Thoracic aorta (tissue), 2 donors: ENCODE measurements around the gene ROBO1. TPM values are rescaled to one million over a fixed set of nuclear protein-coding genes. Genes with fewer than 3 reads are reported as not detected.

Experiments used
- ATAC-seq: fragments of 150-250 bp; one replicate; pipeline ENCODE4 v1.8.0; 2017; ENCODE audit warnings: low read depth; ENCODE audit not compliant: insufficient number of reproducible peaks, low FRiP score
- DNase-seq: peaks from one replicate; pipeline ENCODE4 v3.0.0-alpha.2; 2020; ENCODE audit warnings: low spot score
- H3K27ac ChIP-seq, 2 donors: fragments of 200-600 bp; sonication (generic); 1 replicate in 1 of 2; 2 replicates in 1 of 2; pipeline ENCODE4 v1.5.1; 2016; ENCODE audit warnings: mild to moderate bottlenecking in 2 of 2, moderate library complexity in 2 of 2
- H3K27me3 ChIP-seq: fragments of 200-600 bp; sonication (generic); replicated peaks from 2 replicates; pipeline ENCODE4 v1.6.0; 2016; ENCODE audit warnings: mild to moderate bottlenecking; ENCODE audit not compliant: insufficient read depth
- H3K36me3 ChIP-seq: fragments of 200-600 bp; sonication (generic); one replicate; pipeline ENCODE4 v1.5.1; 2016
- H3K4me1 ChIP-seq, 2 donors: fragments of 200-600 bp; sonication (generic); 1 replicate in 1 of 2; 2 replicates in 1 of 2; pipeline versions ENCODE4 v1.5.1 to v1.6.0; 2016; ENCODE audit warnings: low read depth in 2 of 2, mild to moderate bottlenecking in 1 of 2; ENCODE audit not compliant: control insufficient read depth in 1 of 2
- H3K4me3 ChIP-seq: fragments of 200-600 bp; sonication (generic); 2 replicates; pipeline ENCODE4 v1.5.1; 2016; ENCODE audit warnings: mild to moderate bottlenecking
- H3K9me3 ChIP-seq: fragments of 200-600 bp; sonication (generic); 2 replicates; pipeline ENCODE4 v1.5.1; 2016
- total RNA-seq, 2 donors: library from RNA; depleted of rRNA; stranded (reverse); fragments of >200 nt; gene quantifications; one replicate each; pipeline versions ENCODE4 v1.1.0 to v1.2.3, GENCODE V29; 2016
- TF ChIP-seq, protein P1 (sequence below): fragments of 200-600 bp; sonication (generic); IDR thresholded peaks from one replicate; pipeline ENCODE4 v1.5.1; 2019; ENCODE audit warnings: antibody characterized with exemption

Gene ROBO1
- total RNA-seq, 2 donors from 2014 or later, result 13.3 to 24.4 TPM

DNA sequence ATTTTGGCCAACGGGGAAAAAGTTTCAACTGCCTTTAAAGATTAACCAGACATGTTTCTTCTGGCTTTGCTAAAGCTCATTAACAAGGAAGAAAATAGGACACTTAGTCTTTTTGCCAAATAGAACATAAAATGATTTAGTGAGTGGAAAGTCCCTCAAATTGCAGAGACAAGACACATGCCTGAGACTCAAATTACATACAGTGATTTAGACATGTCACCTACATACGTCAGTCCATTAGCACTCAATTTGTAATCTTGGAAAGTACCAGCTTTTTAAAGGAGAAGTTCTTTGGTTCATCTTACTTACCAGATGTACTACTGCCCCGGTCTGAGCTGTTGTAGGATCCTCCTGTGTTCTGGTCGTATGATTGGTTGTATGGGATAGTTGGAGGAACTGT is 1134.2 kb downstream of the ROBO1 start:
- TF ChIP-seq, protein P1, sequence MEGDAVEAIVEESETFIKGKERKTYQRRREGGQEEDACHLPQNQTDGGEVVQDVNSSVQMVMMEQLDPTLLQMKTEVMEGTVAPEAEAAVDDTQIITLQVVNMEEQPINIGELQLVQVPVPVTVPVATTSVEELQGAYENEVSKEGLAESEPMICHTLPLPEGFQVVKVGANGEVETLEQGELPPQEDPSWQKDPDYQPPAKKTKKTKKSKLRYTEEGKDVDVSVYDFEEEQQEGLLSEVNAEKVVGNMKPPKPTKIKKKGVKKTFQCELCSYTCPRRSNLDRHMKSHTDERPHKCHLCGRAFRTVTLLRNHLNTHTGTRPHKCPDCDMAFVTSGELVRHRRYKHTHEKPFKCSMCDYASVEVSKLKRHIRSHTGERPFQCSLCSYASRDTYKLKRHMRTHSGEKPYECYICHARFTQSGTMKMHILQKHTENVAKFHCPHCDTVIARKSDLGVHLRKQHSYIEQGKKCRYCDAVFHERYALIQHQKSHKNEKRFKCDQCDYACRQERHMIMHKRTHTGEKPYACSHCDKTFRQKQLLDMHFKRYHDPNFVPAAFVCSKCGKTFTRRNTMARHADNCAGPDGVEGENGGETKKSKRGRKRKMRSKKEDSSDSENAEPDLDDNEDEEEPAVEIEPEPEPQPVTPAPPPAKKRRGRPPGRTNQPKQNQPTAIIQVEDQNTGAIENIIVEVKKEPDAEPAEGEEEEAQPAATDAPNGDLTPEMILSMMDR, result no peak
- H3K4me3 ChIP-seq, result no peak overlapping the region
- no peaks in the 10 kb centered on the region for H3K27me3 ChIP-seq
- ATAC-seq (no peak), DNase-seq (no peak)
- no peak overlapping the region for H3K27ac ChIP-seq
- H3K36me3 ChIP-seq, result peaks cover 3% of the 10 kb centered on the region
- H3K9me3 ChIP-seq, result no peaks in the 10 kb centered on the region
- H3K4me1 ChIP-seq, result peaks cover 0 to 12% of the 10 kb centered on the region in 2 donors

DNA sequence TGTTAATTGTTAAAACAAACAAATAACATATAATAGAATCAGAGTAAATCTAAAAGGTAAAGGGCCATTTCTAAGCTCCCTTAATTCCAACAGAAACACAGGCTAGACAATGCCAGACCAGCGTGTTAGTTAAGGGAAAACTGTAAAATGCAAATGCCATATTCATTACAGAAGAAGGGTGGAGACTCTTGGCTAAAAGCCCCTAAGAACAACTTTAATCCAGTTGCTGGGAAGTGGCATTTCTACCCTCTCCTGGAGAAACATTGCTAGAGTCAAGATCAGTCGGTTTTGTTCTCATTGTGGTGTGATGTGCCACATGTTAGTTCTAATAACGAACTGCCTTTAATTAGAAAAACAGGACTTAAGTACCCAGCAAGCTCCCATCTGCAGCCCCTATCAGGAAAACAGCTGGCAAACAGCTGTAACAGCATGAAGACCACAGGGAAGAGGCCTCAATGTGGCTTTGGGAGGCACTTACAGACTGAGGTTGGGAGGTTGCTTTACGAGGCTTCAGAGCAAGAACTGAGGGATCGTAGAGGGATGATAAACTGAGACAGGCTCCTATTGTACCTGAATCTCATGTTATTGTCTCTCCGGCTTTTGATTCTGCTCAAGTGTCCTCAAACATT is 1134.8 kb downstream of the ROBO1 start:
- TF ChIP-seq, protein P1, result no peak
- H3K27ac ChIP-seq, result no peak overlapping the region
- H3K9me3 ChIP-seq, result no peaks in the 10 kb centered on the region
- no peaks in the 10 kb centered on the region for H3K27me3 ChIP-seq
- no peak for ATAC-seq
- H3K4me3 ChIP-seq, result no peak overlapping the region
- peaks cover 0 to 12% of the 10 kb centered on the region in 2 donors for H3K4me1 ChIP-seq
- H3K36me3 ChIP-seq, result peaks cover 3% of the 10 kb centered on the region
- no peak for DNase-seq

DNA sequence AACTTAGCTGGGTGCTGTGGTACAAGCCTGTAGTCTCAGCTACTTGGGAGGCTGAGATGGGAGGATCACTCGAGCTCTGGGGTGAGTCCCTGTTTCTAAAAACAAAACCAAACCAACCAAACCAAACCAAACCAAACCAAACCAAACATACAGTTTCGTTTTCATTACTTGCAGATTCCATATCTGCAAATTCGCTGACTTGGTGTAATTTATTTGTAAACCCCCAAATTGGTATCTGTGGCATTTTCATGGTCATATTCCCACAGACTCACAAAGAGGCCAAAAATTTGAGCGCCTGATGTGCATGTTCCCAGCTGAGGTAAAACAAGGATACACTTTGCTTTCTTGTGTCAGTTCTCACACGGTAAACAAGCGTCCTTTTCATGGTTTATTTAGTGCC is 1138.3 kb downstream of the ROBO1 start:
- no peaks in the 10 kb centered on the region for H3K27me3 ChIP-seq
- no peak overlapping the region for H3K4me3 ChIP-seq
- no peak overlapping the region for H3K27ac ChIP-seq
- TF ChIP-seq, protein P1, result no peak
- H3K9me3 ChIP-seq, result no peaks in the 10 kb centered on the region
- H3K4me1 ChIP-seq, result peaks cover 0 to 12% of the 10 kb centered on the region in 2 donors
- H3K36me3 ChIP-seq, result peaks cover 3% of the 10 kb centered on the region
- ATAC-seq (no peak), DNase-seq (no peak)

DNA sequence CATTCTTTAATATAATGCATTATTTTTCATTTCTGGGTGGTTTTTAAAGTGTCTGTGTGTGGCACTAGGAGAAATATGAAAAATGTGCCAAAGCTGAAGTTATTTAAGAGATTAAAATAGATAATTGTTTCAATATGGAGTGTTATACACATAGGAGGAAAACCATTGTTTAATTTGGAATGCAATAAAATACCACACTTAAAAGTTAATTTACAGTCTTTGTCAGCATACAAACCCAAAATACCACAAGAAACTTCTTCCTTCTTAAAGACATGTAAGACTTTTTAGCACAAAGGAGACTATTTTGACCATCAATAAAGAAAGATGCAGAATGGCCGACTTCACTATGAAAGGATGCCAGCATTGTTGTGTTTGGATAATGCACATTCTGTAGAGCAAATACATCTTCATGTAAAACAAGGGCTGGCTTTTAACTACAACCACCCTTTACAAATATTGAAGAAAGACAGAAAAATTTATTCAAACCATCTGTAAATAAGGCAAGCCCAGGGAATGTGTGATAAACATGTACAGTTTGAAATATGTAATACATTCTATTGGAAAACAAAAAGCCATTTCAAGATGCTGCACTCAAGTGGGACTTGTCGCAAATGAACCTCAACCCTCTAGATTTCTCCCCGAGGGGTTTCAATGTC is 1146.6 kb downstream of the ROBO1 start:
- no peak for ATAC-seq

DNA sequence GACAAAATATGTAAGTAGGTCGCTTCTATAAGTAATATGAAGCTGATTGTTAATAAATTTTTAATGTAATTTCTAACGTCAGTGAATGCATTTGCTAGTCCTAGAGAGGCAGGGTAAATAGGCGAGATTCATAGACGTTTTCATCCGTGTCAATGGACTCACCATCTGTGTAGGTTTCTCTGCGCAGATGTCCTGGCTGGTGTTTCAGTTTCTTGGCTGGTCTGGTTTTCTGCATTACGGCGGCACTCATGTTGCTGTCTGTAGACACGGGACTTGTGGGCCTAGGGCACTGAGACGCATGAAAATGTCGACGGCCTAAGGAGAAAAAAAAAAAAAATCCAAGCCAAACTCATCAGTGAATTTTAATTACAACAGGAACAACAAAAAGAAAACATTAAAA is 1153.3 kb downstream of the ROBO1 start:
- Histone ChIP-seq H3K27me3 (no peaks in the 10 kb centered on the region), H3K4me1 (no peaks in the 10 kb centered on the region), H3K9me3 (no peaks in the 10 kb centered on the region), H3K36me3 (peaks cover 9% of the 10 kb centered on the region), H3K27ac (no peak overlapping the region), H3K4me3 (no peak overlapping the region)
- ATAC-seq (no peak), DNase-seq (no peak)
- TF ChIP-seq, protein P1, result no peak

More for the DNA sequence above, 1146.6 kb downstream of the ROBO1 start:
- TF ChIP-seq, protein P1, result no peak
- Histone ChIP-seq H3K4me1 (no peaks in the 10 kb centered on the region), H3K9me3 (no peaks in the 10 kb centered on the region), H3K27ac (no peak overlapping the region), H3K36me3 (peaks cover 4% of the 10 kb centered on the region), H3K27me3 (no peaks in the 10 kb centered on the region), H3K4me3 (no peak overlapping the region)
- no peak for DNase-seq
